LNCaP clone FGC (cell line): Measurements from ENCODE around the gene ZNF804A.

Experiments
- DNase-seq: peaks from one replicate; pipeline ENCODE4 v3.0.0-alpha.2; 2011; ENCODE audit warnings: low read depth
- H3K4me3 ChIP-seq: 2 replicates; pipeline ENCODE4 v1.5.1; 2011; ENCODE audit warnings: mild to moderate bottlenecking, low read depth, low read length, control low read depth
- TF ChIP-seq, protein P1 (sequence below): IDR thresholded peaks from 2 replicates; pipeline ENCODE4 v1.5.1; 2012; ENCODE audit warnings: mild to moderate bottlenecking; ENCODE audit not compliant: control insufficient read depth, insufficient read depth; ENCODE audit errors: extremely low read depth

The ZNF804A gene

DNA sequence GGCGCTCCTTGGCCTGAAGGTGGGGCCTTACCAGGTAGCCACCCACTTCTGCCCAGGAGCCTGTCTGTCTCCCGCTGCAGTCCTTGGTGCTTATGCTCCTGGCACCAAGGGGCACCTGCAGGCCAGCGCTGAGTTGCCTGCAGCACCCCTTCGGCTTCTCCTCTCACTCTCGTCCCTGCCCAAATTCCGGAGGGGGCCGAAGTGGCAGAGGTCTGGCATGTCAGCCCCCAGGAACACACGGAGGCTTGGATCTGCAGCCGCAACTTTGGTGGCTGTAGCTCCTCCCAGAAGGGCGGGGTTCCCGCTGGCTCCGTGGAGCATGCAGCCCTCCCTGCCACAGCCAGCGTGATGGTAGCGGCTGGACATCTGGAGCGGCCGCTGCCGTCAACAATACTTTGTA lies 37.7 kb upstream of the ZNF804A start:
- no peak for DNase-seq
- no peak overlapping the region for H3K4me3 ChIP-seq
- TF ChIP-seq, protein P1, sequence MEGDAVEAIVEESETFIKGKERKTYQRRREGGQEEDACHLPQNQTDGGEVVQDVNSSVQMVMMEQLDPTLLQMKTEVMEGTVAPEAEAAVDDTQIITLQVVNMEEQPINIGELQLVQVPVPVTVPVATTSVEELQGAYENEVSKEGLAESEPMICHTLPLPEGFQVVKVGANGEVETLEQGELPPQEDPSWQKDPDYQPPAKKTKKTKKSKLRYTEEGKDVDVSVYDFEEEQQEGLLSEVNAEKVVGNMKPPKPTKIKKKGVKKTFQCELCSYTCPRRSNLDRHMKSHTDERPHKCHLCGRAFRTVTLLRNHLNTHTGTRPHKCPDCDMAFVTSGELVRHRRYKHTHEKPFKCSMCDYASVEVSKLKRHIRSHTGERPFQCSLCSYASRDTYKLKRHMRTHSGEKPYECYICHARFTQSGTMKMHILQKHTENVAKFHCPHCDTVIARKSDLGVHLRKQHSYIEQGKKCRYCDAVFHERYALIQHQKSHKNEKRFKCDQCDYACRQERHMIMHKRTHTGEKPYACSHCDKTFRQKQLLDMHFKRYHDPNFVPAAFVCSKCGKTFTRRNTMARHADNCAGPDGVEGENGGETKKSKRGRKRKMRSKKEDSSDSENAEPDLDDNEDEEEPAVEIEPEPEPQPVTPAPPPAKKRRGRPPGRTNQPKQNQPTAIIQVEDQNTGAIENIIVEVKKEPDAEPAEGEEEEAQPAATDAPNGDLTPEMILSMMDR: no peak

- TF ChIP-seq, protein P1: no peak
- H3K4me3 ChIP-seq: no peak overlapping the region
- DNase-seq: no peak
Measured at GRCh38 chr2:184562532-184562931, 35.8 kb upstream of the ZNF804A start.

- no peak overlapping the region for H3K4me3 ChIP-seq
- no peak for DNase-seq
- TF ChIP-seq, protein P1: no peak
Measured at GRCh38 chr2:184564092-184564491, 34.2 kb upstream of the ZNF804A start.

DNA sequence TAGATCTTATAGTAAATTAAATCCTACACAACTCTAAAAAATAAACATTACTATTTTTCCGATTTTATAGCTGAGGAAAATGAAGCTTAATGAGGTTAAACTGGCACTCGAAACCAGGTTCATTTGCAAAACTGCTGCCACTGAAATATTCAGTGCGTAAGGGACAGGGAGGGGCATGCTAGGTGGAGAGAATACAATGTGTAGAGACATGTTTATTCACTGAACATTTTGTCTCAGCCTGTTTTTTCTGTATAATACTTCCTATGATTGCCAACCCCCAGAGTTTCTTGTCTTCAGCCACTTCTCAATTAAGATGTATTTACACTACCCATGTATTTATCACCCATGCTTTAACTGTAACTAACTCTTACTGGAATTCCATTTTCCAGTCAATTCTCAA lies 31.6 kb upstream of the ZNF804A start:
- TF ChIP-seq, protein P1: no peak
- H3K4me3 ChIP-seq: no peak overlapping the region
- DNase-seq: no peak

DNA sequence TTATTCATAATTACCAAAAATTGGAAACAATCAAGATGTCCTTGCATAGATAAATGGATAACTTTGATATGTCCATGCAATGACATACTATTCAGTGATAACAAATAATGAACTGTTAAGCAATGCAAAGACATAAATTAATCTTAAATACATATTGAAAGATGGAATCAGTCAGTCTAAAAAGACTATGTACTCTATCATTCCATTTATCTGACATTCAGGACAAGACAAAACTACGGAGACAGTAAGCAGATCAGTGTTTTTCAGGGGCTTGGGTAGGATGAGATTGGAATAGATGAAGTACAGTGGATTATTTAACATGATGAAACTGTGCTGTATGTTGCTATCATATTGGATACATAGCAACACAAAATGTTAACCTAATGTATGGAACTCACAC lies 21.3 kb upstream of the ZNF804A start:
- TF ChIP-seq, protein P1: no peak
- no peak overlapping the region for H3K4me3 ChIP-seq
- DNase-seq: no peak

- H3K4me3 ChIP-seq: no peak overlapping the region
- TF ChIP-seq, protein P1: no peak
- no peak for DNase-seq
Measured at GRCh38 chr2:184577743-184578142, 20.6 kb upstream of the ZNF804A start.

DNA sequence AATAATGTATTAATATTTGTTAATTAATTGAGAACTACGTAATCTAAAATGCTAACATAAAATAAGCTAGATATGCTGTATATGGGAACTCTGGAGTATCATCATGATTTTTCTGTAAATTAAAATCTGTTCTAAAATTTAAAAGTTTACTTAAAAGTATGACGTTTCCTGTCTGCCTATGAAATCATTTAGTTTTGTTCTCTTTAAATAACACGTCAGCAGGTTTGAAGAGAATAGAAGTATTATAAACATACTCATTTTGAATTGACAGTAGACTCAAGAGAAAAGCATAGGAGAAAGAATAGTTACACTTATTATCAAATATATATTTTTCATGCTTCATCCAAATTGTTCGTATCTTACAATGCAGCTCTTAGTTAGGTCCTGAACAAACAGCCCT lies 19.1 kb upstream of the ZNF804A start:
- TF ChIP-seq, protein P1: no peak
- H3K4me3 ChIP-seq: no peak overlapping the region

More for the DNA sequence above, 19.1 kb upstream of the ZNF804A start:
- DNase-seq: no peak
